PC-9 (cell line): Measurements from ENCODE around the gene DRAXIN.

ENCODE experiments used
- EZH2 ChIP-seq: fragments of 200-600 bp; sonication (generic); IDR thresholded peaks from 2 replicates; pipeline ENCODE4 v1.8.0; 2017; ENCODE audit warnings: antibody characterized with exemption, low read depth
- TF ChIP-seq, protein P1 (sequence below): fragments of 200-600 bp; sonication (generic); conservative IDR thresholded peaks from 2 replicates; pipeline ENCODE4 v1.6.1; 2017; ENCODE audit warnings: mixed run types, antibody characterized with exemption, mild to moderate bottlenecking, moderate library complexity

DNA sequence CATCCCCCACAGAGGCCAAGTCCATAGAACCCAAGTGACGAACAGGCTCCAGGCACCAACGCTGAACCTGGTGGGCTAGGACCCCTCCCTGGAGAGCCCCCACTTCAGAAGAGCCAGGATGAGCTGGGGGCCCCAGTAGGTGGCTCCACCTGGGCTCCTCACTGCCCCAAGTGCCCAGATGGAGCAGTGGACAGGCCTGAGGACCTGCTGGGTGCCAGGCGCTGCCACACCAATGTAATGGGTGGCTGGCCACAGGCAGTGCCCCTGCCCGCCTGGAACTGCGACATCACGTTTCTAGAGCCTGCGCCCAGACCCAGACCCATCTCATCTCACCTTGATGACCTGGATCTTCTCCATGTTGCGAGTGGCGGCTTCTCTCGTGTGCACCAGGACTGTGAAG is 16.2 kb upstream of the DRAXIN start:
- TF ChIP-seq, protein P1, sequence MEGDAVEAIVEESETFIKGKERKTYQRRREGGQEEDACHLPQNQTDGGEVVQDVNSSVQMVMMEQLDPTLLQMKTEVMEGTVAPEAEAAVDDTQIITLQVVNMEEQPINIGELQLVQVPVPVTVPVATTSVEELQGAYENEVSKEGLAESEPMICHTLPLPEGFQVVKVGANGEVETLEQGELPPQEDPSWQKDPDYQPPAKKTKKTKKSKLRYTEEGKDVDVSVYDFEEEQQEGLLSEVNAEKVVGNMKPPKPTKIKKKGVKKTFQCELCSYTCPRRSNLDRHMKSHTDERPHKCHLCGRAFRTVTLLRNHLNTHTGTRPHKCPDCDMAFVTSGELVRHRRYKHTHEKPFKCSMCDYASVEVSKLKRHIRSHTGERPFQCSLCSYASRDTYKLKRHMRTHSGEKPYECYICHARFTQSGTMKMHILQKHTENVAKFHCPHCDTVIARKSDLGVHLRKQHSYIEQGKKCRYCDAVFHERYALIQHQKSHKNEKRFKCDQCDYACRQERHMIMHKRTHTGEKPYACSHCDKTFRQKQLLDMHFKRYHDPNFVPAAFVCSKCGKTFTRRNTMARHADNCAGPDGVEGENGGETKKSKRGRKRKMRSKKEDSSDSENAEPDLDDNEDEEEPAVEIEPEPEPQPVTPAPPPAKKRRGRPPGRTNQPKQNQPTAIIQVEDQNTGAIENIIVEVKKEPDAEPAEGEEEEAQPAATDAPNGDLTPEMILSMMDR: no peak
- TF ChIP-seq EZH2: no peak
